CD4-positive, alpha-beta T cell treated with Interleukin-10 for 1 hour (primary cell): Measurements from ENCODE around the gene DESI2.

Experiments used
- DNase-seq: peaks from one replicate; pipeline ENCODE4 v3.0.0-alpha.2; 2020

The DESI2 gene

DNA sequence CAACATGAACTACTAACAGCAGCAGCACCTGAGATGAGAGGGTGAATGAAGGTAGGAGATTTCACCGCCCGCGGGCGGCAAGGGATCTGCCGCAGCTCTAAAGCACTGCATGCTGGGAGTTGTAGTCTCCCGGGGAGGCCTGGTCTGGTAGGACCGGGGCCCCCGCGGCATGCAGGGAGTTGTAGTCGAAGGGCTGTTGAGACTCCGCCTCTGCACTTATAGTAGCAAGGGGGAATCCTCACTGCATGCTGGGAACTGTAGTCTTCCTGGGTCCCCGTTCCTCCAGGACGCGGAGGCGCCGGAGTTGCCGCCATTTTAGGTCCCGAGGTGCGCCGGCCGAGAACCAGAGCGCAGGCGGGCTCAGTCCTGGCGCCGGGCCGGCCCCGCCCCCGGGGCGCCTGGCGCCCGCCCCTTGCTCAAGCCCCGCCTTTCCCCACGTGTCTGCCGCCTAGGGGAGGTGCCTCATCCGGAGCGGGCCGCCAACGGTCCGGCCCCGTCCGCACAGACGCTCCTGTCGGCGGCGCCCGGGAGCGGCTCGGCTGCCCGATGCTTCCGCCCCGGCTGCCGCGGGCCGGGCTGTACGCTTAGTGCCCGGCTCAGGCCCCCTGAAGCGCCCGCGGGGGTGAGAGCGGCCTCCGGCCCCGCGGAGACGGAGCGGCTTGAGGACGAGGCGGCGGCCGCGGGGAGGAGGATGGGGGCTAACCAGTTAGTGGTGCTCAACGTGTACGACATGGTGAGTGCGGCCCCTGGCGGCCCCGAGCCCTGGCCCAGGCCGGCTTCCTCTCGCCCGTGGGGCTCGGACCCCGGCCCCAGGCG is at the start of gene DESI2:
TSS of gene DESI2 (plus strand) at position 504 of the 816 bp plus-strand sequence. CDS start at position 692, 188 bp downstream.
- peak; percentile 99 for DNase-seq

- DNase-seq, result peak; percentile 53
Observed at GRCh38 chr1:244603498-244603897, 49.4 kb upstream of the DESI2 start.

GRCh38 chr1:244605835-244606370 is 47.0 kb upstream of the DESI2 start:
- DNase-seq, result no peak

DNA sequence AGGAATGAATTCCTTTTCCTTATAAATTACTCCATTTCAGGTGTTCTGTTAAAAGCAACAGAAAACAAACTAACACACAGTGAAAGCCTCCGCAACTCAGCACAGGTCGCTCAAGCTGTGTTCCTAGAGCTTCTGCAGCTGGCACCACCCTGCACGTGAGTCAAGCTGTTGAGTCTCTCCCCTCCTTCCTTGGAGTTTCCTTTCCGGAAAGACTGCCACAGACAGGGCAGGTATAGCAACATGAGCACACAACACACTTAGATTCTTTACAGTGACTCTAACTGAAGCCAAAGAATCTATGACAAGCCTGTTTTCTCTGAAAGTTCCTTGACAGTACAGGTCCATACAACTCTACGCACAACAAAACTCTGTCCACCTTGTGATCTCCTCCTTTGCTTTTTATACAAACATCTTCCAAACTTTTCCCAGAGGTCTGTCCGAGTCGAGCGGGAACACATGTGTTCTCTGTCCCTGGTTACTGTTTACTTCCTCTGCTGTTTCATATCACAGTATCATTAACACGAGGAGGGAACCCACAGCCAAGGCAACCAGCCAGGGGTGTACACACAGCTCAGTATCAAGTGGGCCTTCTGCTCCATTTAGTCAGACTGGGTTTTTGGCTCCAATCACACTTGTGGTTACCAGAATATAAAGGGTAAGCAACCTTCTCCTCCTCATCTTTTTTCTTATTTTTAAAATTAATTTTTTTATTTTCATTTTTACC is 38.7 kb upstream of the DESI2 start:
- DNase-seq, result no peak

GRCh38 chr1:244614879-244615278 is 38.0 kb upstream of the DESI2 start:
- no peak for DNase-seq

DNA sequence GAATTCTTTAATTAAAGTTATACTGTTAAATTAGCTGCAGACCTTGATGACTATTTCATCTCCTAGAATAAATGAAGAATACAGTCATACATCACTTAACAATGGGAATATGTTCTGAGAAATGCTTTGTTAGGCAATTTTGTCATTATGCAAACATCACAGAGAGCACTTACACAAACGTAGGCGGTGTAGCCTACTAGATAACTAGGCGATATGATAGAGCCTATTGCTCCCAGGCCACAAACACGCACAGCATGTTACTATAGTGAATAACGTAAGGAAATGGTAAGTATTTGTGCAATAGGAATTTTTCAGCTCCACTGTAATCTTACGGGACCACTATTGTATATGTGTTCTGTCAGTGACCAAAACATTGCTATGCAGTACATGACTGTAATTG is 37.6 kb upstream of the DESI2 start:
- no peak for DNase-seq

DNA sequence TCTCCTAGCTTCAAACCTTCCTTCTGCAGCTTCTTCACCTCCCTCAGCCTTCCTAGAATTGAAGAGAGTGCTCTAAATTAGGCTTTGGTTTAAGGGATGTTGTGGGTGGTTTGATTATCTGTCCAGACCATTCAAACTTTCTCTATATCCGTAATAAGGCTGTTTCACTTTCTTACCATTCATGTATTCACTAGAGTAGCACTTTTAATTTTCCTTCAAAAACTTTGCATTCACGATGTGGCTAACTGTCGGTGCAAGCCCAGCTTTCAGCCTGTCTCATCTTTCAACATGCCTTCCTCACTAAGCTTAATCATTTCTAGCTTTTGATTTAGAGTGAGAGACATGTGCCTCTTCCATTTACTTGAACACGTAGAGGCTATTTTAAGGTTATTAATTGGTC is 26.2 kb upstream of the DESI2 start:
- DNase-seq, result no peak

DNA sequence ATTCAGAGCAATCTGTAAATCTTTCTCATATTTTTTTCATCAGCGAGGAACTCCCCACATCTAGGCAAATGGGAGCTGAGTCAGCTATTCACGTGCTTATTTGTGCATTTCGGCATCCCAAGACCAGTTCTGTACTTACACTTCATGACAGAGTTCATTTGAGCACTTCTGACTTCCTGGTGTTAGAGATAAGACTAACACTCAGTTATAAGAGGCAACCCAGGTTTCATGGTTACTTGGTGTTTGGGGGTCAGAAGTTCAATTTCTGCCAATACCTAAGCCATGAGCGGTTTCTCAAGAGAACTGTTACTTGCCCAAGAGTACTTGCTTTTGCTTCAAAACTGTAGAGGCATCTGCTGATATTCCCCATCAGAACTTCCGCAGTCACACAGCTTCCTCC is 24.1 kb upstream of the DESI2 start:
- DNase-seq, result no peak

DNA sequence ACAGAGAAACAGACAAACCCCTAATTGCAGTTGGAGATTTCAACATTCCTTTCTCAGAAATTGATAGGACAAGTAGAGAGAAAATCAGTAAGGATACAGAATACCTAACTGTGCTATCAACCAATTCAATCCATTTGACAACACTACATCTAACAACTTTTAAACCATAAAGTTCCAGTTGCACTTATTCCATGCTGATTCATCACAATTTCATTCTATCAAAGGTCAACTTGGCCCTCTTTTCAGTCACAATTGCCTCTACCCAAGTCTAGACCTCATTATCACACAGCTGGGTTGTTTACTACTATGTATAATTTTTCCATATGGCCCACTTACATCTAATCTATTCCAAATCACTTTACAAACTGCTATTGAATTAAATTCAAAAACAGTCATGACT is 19.8 kb upstream of the DESI2 start:
- DNase-seq, result no peak

GRCh38 chr1:244634546-244634945 is 18.4 kb upstream of the DESI2 start:
- DNase-seq, result no peak

GRCh38 chr1:244636488-244637259 is 16.3 kb upstream of the DESI2 start:
- no peak for DNase-seq

GRCh38 chr1:244639561-244639960 is 13.4 kb upstream of the DESI2 start:
- no peak for DNase-seq

- no peak for DNase-seq
Observed at GRCh38 chr1:244640917-244641316, 12.0 kb upstream of the DESI2 start.

- no peak for DNase-seq
Observed at GRCh38 chr1:244642526-244642925, 10.4 kb upstream of the DESI2 start.

GRCh38 chr1:244642988-244643387 is 9.9 kb upstream of the DESI2 start:
- no peak for DNase-seq

- no peak for DNase-seq
Observed at GRCh38 chr1:244645414-244645813, 7.5 kb upstream of the DESI2 start.

- DNase-seq, result no peak
Observed at GRCh38 chr1:244645890-244646289, 7.0 kb upstream of the DESI2 start.

- DNase-seq, result no peak
Observed at GRCh38 chr1:244647819-244648218, 5.1 kb upstream of the DESI2 start.

DNA sequence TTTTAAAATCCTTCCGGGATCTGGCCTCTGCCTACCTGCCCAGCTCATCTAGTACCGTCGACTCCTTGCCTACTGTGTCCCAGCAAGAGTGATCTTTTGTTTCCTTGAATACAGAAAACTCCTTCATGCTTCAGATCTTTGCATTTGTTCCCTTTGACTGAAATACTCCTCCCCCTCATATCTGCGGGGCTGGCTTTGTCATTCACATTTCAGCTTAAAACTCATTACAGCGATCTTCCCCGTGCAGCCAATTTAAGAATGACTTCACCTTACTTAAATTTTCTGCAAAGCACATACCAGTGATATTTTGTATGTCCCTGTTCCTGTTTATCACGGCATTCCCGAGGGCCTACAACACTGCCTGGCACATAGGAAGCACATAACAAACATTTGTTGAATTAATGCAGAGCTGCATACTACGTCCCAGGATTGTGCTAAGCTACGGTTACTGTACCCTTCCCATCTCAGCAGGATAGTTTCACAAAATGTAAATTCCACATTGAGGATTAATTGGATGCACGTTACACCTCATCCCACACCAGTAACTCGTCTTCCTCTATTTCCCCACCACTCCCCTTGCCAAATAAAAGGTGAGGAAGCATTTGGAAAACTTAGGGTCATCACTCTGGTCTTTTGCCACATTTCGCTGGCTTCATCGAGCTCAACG is 837 bp upstream of the DESI2 start:
- no peak for DNase-seq

GRCh38 chr1:244653439-244654107 is 647 bp downstream of the DESI2 start:
- peak; percentile 4 for DNase-seq

DNA sequence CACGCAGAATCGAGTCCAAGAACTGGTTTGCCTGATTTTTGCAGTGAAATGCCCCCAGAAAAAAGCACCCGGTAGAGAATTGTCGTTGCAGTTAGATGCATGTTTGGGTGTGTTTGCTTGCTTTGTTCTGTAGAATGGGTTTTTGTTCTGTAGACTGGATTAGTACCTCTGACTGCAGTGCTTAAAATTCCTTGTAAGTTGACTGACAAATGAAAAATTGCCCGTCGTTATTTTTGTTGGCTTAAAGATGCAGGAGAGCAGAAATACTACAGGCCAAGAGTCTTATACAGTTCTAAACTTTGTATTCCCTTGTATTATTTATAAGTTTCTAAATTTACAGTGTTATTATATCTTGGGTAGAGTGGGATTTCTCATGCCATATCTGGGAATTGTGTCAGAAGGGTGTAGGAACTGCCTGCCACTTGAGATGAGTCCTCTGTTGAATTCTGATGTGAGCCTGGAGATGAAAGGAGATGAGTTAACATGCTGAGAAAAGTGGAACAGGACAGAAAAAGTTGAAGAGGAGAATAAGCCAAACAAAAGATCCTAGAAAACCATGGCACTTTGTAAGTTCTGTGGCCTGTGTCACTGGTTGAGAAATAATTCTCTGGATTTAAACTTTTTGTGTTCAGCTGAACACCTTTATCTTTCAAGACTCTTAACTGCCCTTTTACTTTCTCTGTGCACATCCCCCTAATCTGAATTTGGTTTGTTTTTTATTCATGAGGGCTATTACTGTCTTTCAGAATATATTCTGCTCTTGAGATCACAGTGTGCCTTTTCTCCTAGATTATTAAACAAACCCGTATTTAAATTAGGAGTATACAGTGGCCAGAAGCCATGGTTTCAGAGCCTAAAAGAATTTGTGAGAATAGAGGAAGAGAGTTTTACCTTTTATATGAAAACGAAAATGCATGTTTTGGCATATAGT is 1.4 kb downstream of the DESI2 start:
- no peak for DNase-seq
